ENCODE data around the gene CACNG1.

DNA sequence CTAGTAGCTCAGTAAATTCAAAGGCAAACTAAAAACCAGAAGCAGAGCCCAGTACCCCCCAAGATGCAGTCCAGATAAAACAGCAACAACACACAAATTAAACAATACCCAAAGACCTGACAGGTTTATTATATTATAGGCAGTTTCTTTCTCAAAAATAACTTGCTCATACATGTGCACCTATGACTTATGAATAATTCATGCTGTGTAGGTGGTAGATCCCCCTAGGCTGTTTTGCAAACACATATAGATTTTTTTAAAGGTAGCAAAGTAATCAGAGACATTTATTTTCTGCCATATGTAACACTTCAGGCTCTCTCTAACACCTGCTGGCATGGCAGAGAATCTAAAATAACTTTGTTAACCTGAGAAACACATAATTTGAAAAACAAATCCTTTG is 27.2 kb downstream of the CACNG1 start:
- TF ChIP-seq, protein P1, sequence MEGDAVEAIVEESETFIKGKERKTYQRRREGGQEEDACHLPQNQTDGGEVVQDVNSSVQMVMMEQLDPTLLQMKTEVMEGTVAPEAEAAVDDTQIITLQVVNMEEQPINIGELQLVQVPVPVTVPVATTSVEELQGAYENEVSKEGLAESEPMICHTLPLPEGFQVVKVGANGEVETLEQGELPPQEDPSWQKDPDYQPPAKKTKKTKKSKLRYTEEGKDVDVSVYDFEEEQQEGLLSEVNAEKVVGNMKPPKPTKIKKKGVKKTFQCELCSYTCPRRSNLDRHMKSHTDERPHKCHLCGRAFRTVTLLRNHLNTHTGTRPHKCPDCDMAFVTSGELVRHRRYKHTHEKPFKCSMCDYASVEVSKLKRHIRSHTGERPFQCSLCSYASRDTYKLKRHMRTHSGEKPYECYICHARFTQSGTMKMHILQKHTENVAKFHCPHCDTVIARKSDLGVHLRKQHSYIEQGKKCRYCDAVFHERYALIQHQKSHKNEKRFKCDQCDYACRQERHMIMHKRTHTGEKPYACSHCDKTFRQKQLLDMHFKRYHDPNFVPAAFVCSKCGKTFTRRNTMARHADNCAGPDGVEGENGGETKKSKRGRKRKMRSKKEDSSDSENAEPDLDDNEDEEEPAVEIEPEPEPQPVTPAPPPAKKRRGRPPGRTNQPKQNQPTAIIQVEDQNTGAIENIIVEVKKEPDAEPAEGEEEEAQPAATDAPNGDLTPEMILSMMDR (conservative IDR thresholded peaks at IDR 0.05; ENCODE audit: low read depth, low read length): no peak
- TF ChIP-seq EZH2 (IDR thresholded peaks at IDR 0.05; ENCODE audit: borderline replicate concordance, low read depth, low read length, poor library complexity, severe bottlenecking): no peak
